GM12801 (cell line): Measurements from ENCODE around the gene TMEM69.

ENCODE experiments used
- CTCF ChIP-seq: IDR thresholded peaks from one replicate; pipeline ENCODE4 v1.5.1; 2011; ENCODE audit warnings: control low read depth; ENCODE audit not compliant: insufficient read length; ENCODE audit errors: extremely low read depth

TMEM69 gene

GRCh38 chr1:45682942-45683341 lies 5.0 kb upstream of the TMEM69 start:
- no peak for TF ChIP-seq CTCF

DNA sequence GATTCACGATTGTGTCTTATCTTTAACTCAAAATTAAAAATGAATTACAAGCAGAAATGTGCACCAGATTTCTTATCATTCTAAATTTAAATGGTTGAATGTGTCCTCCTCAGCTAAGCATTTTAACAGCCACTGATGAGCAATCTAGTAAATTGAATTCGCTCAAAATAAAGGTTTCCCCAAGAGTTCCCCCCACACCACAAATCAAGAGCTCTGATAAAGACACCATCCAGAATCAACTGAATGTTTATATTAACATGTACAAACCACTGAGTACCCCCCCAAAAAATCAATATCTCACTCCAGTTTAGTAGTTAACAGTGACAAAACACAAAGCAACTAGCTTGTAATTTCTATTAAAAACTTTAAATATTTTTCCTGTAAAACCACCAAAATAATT lies 3.6 kb upstream of the TMEM69 start:
- TF ChIP-seq CTCF: no peak

DNA sequence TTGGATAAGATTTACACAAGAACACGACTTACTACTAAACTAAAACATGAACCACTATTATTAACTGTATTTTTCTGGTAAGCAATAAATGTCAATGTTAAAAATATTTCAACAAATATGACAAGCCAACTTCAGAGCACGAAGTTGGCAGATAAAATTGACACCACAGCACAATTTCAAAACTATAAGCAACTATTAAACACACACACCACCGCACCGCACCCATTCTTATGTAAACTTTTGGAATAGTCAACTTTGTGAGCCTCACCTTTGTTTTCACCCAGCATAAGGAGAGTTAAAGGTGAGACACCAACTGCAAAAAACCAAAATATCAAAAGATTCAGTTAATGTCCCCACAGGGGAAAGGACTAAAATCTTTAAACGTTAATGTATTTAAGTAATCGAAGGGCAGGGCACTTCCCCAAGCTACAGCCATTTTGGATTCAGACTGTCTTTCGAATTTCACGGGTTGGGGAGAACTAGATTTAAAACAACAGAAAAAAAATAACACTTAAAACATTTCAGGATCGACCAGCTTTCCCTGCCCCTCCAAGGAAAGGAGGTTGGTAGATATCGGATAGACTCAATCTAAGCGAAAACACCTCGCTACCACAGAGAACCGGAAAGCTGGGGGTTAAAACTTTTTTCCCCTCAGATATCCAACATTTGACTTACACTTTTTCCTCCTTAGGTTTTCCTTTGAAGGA lies 2.5 kb upstream of the TMEM69 start:
- no peak for TF ChIP-seq CTCF

- TF ChIP-seq CTCF: no peak
Measured at GRCh38 chr1:45686015-45686287, 2.0 kb upstream of the TMEM69 start.

GRCh38 chr1:45686288-45687013 lies 1.5 kb upstream of the TMEM69 start, which contains the start of gene GPBP1L1:
Gene GPBP1L1, minus strand, starts transcription at chr1:45686533. Its CDS starts 27,446 bp downstream, at chr1:45659087.
- no peak for TF ChIP-seq CTCF

DNA sequence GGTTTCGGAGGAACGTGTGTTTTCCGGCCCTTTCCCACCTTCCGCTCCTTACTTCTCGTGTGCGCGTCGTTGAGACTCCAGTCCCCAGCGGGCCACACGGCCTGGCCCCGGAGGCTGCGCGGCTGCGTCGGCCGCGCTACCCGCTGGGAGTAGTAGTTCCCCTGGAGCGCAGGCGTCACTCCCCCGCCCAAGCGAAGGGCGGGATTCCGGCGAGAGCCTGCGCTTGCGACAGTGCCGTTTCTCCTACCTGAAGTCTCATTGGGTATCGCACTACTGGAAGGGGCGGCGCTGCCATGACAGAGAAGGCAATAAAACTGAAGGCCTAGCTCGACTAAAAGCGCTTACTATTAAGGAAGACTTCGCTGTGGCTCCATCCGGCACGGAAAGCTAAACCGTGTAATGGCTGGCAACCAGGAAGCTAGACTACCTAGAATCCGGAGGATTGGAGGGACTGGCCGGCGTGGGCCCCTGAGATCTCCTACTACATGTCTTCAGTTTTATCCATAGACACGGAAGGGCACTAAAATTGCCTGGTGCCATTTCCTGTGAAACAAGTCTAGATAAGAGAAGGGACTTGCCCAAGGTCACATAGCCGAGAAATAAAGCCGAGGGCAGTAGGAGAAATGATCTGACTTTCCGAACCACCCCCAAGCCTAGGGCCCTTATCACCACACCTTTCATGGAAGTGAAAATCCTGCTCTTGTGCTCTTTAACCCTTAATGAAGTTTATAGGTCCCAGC lies 797 bp upstream of the TMEM69 start:
- no peak for TF ChIP-seq CTCF

- no peak for TF ChIP-seq CTCF
Measured at GRCh38 chr1:45694823-45695222, 6.8 kb downstream of the TMEM69 start.
